Fibroblast of mammary gland (primary cell): ENCODE results near the gene EMC1.

Experiments
- DNase-seq: peaks from one replicate; pipeline ENCODE4 v3.0.0-alpha.2; 2010; ENCODE audit warnings: low read depth
- H3K4me3 ChIP-seq: 2 replicates; pipeline ENCODE4 v1.5.1; 2011; ENCODE audit warnings: low read depth, mild to moderate bottlenecking, low read length, moderate library complexity; ENCODE audit not compliant: control insufficient read depth
- CTCF ChIP-seq: conservative IDR thresholded peaks from 2 replicates; pipeline ENCODE4 v1.5.1; 2011; ENCODE audit warnings: low read depth, low read length, inconsistent platforms; ENCODE audit not compliant: control insufficient read depth, insufficient read depth

The EMC1 gene

GRCh38 chr1:19204446-19205266 is 46.7 kb downstream of the EMC1 start:
- TF ChIP-seq CTCF: no peak
- H3K4me3 ChIP-seq: no peak overlapping the region
- peak; percentile 18 for DNase-seq

GRCh38 chr1:19203440-19203839 is 47.9 kb downstream of the EMC1 start:
- TF ChIP-seq CTCF: no peak
- H3K4me3 ChIP-seq: no peak overlapping the region
- peak; percentile 93 for DNase-seq

- TF ChIP-seq CTCF: no peak
- H3K4me3 ChIP-seq: no peak overlapping the region
- DNase-seq: no peak
Measured at GRCh38 chr1:19202396-19202795, 48.9 kb downstream of the EMC1 start.

- no peak for DNase-seq
- no peak for TF ChIP-seq CTCF
- H3K4me3 ChIP-seq: no peak overlapping the region
Measured at GRCh38 chr1:19199969-19200604, 51.2 kb downstream of the EMC1 start.

- no peak overlapping the region for H3K4me3 ChIP-seq
- no peak for TF ChIP-seq CTCF
- DNase-seq: no peak
Measured at GRCh38 chr1:19199329-19199968, 51.9 kb downstream of the EMC1 start.

GRCh38 chr1:19198820-19199219 is 52.5 kb downstream of the EMC1 start:
- no peak for DNase-seq

More at GRCh38 chr1:19198820-19199219, 52.5 kb downstream of the EMC1 start:
- no peak overlapping the region for H3K4me3 ChIP-seq
- TF ChIP-seq CTCF: no peak
